ENCODE results near the gene AOPEP. TPM values are rescaled to one million over a fixed set of nuclear protein-coding genes. Genes with fewer than 3 reads are reported as not detected.
A peak's percentile ranks its signal among the peaks of the same experiment; 100 is the strongest.

AOPEP gene
- polyA plus RNA-seq, 1 of the 3 experiments (the other 2 are of a cell fraction): 54.6 TPM

- TF ChIP-seq ZBTB33 (IDR thresholded peaks at IDR 0.05; ENCODE audit: borderline replicate concordance, low read depth) (no peak), YY1 (IDR thresholded peaks at IDR 0.05; ENCODE audit: low read depth) (no peak), TAF1 (IDR thresholded peaks at IDR 0.05; ENCODE audit: borderline replicate concordance, low read depth, low read length) (peak; percentile 42; the same call in 1 of the 2 replicates), IRF3 (IDR thresholded peaks at IDR 0.05; ENCODE audit: low read depth, low read length) (no peak), RXRA (IDR thresholded peaks at IDR 0.05; ENCODE audit: borderline replicate concordance, low read depth) (no peak), CTCF (IDR thresholded peaks at IDR 0.05) (peak; percentile 25)
These were observed 277.4 kb downstream of the AOPEP start (continued) for GRCh38 chr9:95003689-95004410.

- H4K20me1 ChIP-seq (ENCODE audit: insufficient read depth): no peaks in the 10 kb centered on the region
These were observed 278.1 kb downstream of the AOPEP start for GRCh38 chr9:95004411-95005277.

More at GRCh38 chr9:95004411-95005277, 278.1 kb downstream of the AOPEP start:
- Histone ChIP-seq H3K36me3 (replicated peaks in 1 of 2; ENCODE audit: control insufficient read depth in 1 of 2, insufficient read depth in 2 of 2, low read length in 1 of 2) (peaks cover 16 to 32% of the 10 kb centered on the region in 2 experiments), H2AFZ (ENCODE audit: low read depth) (peak overlapping the region; percentile 72), H3K79me2 (ENCODE audit: insufficient read depth) (peaks cover 51% of the 10 kb centered on the region), H3K4me3 (ENCODE audit: low read depth in 2 of 2, low read length in 1 of 2) (peak overlapping the region; percentile 87 to 88), H3F3A (replicated peaks; ENCODE audit: insufficient read depth) (peaks cover 26% of the 10 kb centered on the region), H3K4me2 (peak overlapping the region; percentile 75), H3K9me2 (no peaks in the 10 kb centered on the region), H3K4me1 (ENCODE audit: control insufficient read depth in 1 of 2, insufficient read depth in 2 of 2, low read depth in 1 of 2, low read length in 1 of 2) (peaks cover 4 to 27% of the 10 kb centered on the region in 2 experiments; a peak in 2 of 4 replicates), H3K9me3 (no peaks in the 10 kb centered on the region), H3K27ac (ENCODE audit: low read depth in 2 of 2, low read length in 1 of 2) (peak overlapping the region; percentile 87 to 97), H3K9ac (peak overlapping the region; percentile 96), H3K27me3 (ENCODE audit: insufficient read depth) (no peaks in the 10 kb centered on the region)
- DNase-seq: peak; percentile 87
- CTCF ChIA-PET: interaction anchor here (0.9 to 2.2 kb wide), 3 partner anchors 122 to 323 kb away, joined by 3 to 8 read pairs (median 5); no protein-coding TSS in a partner anchor
- 0% methylated on average over 2 of the region's 133 CpGs for WGBS (ENCODE audit: low lambda C conversion rate)
- TF ChIP-seq POLR2AphosphoS5 (IDR thresholded peaks at IDR 0.05; ENCODE audit: low read depth, low read length): peak; percentile 64
- TF ChIP-seq SMC3 (IDR thresholded peaks at IDR 0.05; ENCODE audit: low read depth, low read length): peak; percentile 13
- TF ChIP-seq SIN3A (IDR thresholded peaks at IDR 0.05; ENCODE audit: borderline replicate concordance, low read depth, low read length): 0 out of 2 replicates have a peak, but pooled peaks have one; percentile 7
- peak; percentile 20 for TF ChIP-seq TAF1 (IDR thresholded peaks at IDR 0.05; ENCODE audit: borderline replicate concordance, low read depth, low read length)
- peak; percentile 11; the same call in 1 of the 2 replicates for TF ChIP-seq MXI1 (IDR thresholded peaks at IDR 0.05; ENCODE audit: low read depth, low read length)
- TF ChIP-seq EP300 (IDR thresholded peaks at IDR 0.05; ENCODE audit: borderline replicate concordance in 1 of 2, low read depth in 1 of 2, low read length in 1 of 2): no peak
- POLR2A ChIA-PET: interaction anchor here (1.2 kb wide), 1 partner anchor 224 kb away, joined by 3 read pairs; no protein-coding TSS in a partner anchor
